ENCODE results near the gene HOXA10.

DNA sequence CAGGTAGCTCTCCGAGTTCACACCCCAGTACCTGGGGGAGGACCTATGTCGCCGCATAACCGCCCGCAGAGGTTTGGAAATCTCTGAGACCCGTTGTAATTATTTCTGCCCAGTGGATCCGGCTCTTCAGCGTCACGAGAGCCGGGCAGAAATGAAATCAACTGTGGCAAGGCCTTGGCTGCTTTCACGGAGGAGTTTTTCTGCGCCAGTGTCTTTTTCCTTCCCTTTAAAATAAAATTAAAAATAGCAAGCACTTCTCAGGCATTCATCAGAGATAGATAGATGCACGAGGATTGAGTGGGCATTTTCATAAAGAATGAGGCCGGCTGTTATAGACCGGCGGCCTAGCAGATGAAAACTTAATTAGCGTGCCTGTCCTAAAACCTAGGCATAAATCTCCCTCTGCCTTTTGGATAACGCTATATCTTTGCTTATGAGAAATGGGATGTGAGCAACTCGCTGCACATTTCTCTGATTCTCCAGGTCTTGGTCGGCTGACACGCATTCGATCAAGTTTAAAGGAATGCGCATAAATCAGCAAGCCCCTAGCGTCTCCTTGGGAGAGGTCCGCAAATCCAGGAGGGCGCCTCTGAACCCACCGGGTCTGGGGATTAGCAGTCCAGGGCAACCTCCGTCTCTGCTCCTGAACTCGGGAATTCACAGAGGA, 19.3 kb upstream of the HOXA10 start:
- TF ChIP-seq, protein P1, sequence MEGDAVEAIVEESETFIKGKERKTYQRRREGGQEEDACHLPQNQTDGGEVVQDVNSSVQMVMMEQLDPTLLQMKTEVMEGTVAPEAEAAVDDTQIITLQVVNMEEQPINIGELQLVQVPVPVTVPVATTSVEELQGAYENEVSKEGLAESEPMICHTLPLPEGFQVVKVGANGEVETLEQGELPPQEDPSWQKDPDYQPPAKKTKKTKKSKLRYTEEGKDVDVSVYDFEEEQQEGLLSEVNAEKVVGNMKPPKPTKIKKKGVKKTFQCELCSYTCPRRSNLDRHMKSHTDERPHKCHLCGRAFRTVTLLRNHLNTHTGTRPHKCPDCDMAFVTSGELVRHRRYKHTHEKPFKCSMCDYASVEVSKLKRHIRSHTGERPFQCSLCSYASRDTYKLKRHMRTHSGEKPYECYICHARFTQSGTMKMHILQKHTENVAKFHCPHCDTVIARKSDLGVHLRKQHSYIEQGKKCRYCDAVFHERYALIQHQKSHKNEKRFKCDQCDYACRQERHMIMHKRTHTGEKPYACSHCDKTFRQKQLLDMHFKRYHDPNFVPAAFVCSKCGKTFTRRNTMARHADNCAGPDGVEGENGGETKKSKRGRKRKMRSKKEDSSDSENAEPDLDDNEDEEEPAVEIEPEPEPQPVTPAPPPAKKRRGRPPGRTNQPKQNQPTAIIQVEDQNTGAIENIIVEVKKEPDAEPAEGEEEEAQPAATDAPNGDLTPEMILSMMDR (IDR thresholded peaks at IDR 0.05; ENCODE audit: low read length) = no peak
- TF ChIP-seq EZH2phosphoT487 (IDR thresholded peaks at IDR 0.05; ENCODE audit: low read length) = no peak
- TF ChIP-seq EZH2 (optimal IDR thresholded peaks at IDR 0.05; ENCODE audit: low read depth, low read length) = no peak

All from MM.1S (cell line).